Articular chondrocyte of knee joint (primary cell): ENCODE data around the gene DIO1. TPM values are rescaled to one million over a fixed set of nuclear protein-coding genes. Genes with fewer than 3 reads are reported as not detected.

Experiments
- total RNA-seq: library from RNA; depleted of rRNA; stranded (reverse); fragments of >200 nt; gene quantifications from 2 replicates; pipeline ENCODE4 v1.2.3, GENCODE V29; 2012

Gene DIO1
- not detected in 2 replicates for total RNA-seq

GRCh38 chr1:53893999-53894636 lies at the start of gene DIO1:
Gene DIO1 (plus strand): TSS chr1:53894187. CDS start chr1:53894211, 24 bp downstream.

GRCh38 chr1:53889304-53890298 lies 4.4 kb upstream of the DIO1 start, which contains the start of gene YIPF1:
Gene YIPF1 (minus strand): TSS chr1:53889797. CDS start chr1:53888937, 860 bp downstream.

GRCh38 chr1:53945433-53946251 lies 51.7 kb downstream of the DIO1 start, which contains the start of gene IFT25:
Gene IFT25 (minus strand): TSS chr1:53945699. CDS start chr1:53940082, 5,617 bp downstream.

GRCh38 chr1:53946252-53947171 lies 52.5 kb downstream of the DIO1 start, which contains the start of gene LRRC42:
Gene LRRC42 (plus strand): TSS chr1:53946350. CDS start chr1:53952000, 5,650 bp downstream.

Other genes starting within 250 kb of the DIO1 start
- 2.9 and 3.8 TPM in 2 replicates for gene GLIS1, start 155.0 kb upstream of the DIO1 start, total RNA-seq
- gene NDC1, start 55.9 kb upstream of the DIO1 start, total RNA-seq: 18.3 and 21.8 TPM in 2 replicates
- gene YIPF1, start 4.4 kb upstream of the DIO1 start, total RNA-seq: 23.8 and 24.8 TPM in 2 replicates
- 33.3 and 35.2 TPM in 2 replicates for gene IFT25, start 51.5 kb downstream of the DIO1 start, total RNA-seq
- 27.3 and 33.7 TPM in 2 replicates for gene LRRC42, start 52.2 kb downstream of the DIO1 start, total RNA-seq
- not detected in 2 replicates for gene LDLRAD1, start 124.0 kb downstream of the DIO1 start, total RNA-seq
- 377 and 462 TPM in 2 replicates for gene TMEM59, start 159.0 kb downstream of the DIO1 start, total RNA-seq
- 4.1 and 4.8 TPM in 2 replicates for gene TCEANC2, start 159.4 kb downstream of the DIO1 start, total RNA-seq